NCI-H345 treated with DMSO at 0.1 percent for 48 hours (cell line): Measurements from ENCODE around the gene MESD.

Experiments used
- DNase-seq: peaks from one replicate; lab custom pipeline; 2025; ENCODE audit not compliant: unreplicated experiment; lab: John Stamatoyannopoulos, UW

Gene MESD

GRCh38 chr15:80989518-80990478, at the start of gene MESD:
TSS of gene MESD (minus strand) at chr15:80989819. CDS start at chr15:80989791, 28 bp downstream.
- DNase-seq = peak; percentile 76

GRCh38 chr15:81038975-81039607, 49.5 kb upstream of the MESD start:
- no peak for DNase-seq

- no peak for DNase-seq
Observed at GRCh38 chr15:81037952-81038743, 48.5 kb upstream of the MESD start.

- no peak for DNase-seq
Observed at GRCh38 chr15:81033508-81033907, 43.9 kb upstream of the MESD start.

- no peak for DNase-seq
Observed at GRCh38 chr15:81032818-81033217, 43.2 kb upstream of the MESD start.

GRCh38 chr15:81032355-81032754, 42.7 kb upstream of the MESD start:
- DNase-seq = no peak

GRCh38 chr15:81031203-81031602, 41.6 kb upstream of the MESD start:
- no peak for DNase-seq

- DNase-seq = no peak
Observed at GRCh38 chr15:81030301-81030750, 40.7 kb upstream of the MESD start.

GRCh38 chr15:81029414-81030300, 40.0 kb upstream of the MESD start:
- no peak for DNase-seq

- no peak for DNase-seq
Observed at GRCh38 chr15:81026836-81027599, 37.4 kb upstream of the MESD start.

- no peak for DNase-seq
Observed at GRCh38 chr15:81025721-81026370, 36.2 kb upstream of the MESD start.

GRCh38 chr15:81024936-81025335, 35.3 kb upstream of the MESD start:
- DNase-seq = no peak

- DNase-seq = no peak
Observed at GRCh38 chr15:81024265-81024872, 34.8 kb upstream of the MESD start.

GRCh38 chr15:81023483-81024264, 34.1 kb upstream of the MESD start:
- DNase-seq = no peak

GRCh38 chr15:81021321-81021720, 31.7 kb upstream of the MESD start:
- DNase-seq = no peak

- no peak for DNase-seq
Observed at GRCh38 chr15:81018197-81018596, 28.6 kb upstream of the MESD start.

- DNase-seq = no peak
Observed at GRCh38 chr15:81016489-81017068, 27.0 kb upstream of the MESD start.
